Caki2 (cell line): ENCODE measurements around the gene TMED3. TPM values are rescaled to one million over a fixed set of nuclear protein-coding genes. Genes with fewer than 3 reads are reported as not detected.
"Not testable (repeated sequence)": the region's sequence is repeated elsewhere in the genome, so short reads cannot be mapped to it uniquely, and the experiment has no call there.

Experiments
- DNase-seq: peaks from one replicate; pipeline ENCODE4 v3.0.0-alpha.2; 2015; ENCODE audit warnings: low read depth
- in situ Hi-C: cut with HindIII; loops from 2 replicates; pipeline ENCODE4 v1.10.0; 2016; ENCODE audit warnings: low sequenced_read_pairs, low pct_unique_long_range_greater_than_20kb, mixed read lengths
- total RNA-seq: library from RNA; depleted of rRNA; stranded (reverse); fragments of >200 nt; shearing (Covaris generic); gene quantifications from 2 replicates; pipeline ENCODE4 v1.2.3, GENCODE V29; 2014; ENCODE audit warnings: low replicate concordance

TMED3 gene
- total RNA-seq, 1 experiment from 2014 or later, result 81.7 TPM

DNA sequence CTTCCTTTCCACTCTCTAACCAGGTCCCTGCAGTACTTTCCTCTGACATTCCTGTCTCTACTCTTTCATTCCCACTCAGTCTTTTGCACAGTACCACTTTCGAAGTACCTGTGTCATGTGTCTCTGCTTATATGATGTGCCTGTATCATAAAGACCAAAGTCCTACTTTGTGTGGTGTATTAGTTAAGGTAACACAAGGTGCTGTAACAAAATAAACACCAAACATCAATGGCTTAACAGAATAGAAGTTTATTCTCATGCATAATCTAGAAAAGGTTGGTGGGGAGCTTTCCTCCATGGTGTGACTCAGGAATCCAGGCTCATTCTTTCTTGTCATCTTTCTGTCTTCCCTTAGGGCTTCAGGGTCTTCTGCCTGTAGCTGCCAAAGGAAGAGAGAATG, 3.3 kb downstream of the TMED3 start:
- DNase-seq, result no peak
- in situ Hi-C loops, result no loop called here

- in situ Hi-C loops, result no loop called here
- no peak for DNase-seq
Measured at GRCh38 chr15:79314811-79315210, 3.9 kb downstream of the TMED3 start.

DNA sequence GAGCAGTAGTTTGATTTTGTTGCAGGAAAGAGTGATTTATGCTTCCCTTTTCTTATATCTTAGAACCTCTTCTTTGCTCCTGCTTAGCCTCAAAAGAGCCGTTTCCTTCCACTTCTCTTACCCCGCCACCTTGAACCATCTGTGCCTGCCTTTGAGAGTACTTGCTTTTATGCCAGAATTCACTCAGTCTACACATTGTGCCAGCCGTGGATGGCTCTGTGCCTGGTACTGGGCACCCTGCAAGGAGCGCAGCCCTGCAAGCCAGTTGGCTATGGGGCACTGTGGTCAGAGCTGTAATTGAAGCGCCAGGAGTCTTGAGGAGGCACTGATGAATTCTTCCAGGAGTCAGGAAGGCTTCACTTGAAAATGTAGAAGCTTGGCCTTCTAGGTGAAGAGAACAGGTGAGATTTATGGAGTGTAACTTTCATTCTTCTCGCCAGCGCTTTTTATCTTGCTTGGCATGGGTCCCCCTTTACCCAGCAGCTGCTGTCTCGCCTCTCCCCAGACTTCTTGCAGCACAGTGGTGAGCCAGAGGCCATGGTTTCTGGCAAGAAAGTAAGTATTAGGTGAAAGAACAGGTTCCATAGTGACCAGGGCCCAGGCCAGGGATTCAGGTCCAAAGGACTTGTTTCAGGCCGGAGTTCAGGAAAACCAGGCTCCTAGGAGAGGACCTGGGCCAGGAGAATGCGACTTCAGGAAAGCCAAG, 4.9 kb downstream of the TMED3 start:
- in situ Hi-C loops, result no loop called here
- DNase-seq, result no peak

- DNase-seq, result no peak
- in situ Hi-C loops, result no loop called here
Measured at GRCh38 chr15:79316864-79317263, 6.0 kb downstream of the TMED3 start.

DNA sequence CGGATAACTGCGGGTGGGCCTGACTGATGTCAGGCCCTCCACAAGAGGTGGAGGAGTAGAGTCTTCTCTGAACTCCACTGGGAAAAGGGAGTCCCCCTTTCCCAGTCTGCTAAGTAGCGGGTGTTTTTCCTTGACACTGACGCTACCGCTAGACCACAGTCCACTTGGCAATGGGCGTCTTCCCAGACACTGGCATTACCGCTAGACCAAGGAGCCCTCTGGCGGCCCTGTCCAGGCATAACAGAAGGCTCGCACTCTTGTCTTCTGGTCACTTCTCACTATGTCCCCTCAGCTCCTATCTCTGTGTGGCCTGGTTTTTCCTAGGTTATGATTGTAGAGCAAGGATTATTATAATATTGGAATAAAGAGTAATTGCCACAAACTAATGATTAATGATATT, 9.1 kb downstream of the TMED3 start:
- DNase-seq, in situ Hi-C loops: not testable (repeated sequence)

DNA sequence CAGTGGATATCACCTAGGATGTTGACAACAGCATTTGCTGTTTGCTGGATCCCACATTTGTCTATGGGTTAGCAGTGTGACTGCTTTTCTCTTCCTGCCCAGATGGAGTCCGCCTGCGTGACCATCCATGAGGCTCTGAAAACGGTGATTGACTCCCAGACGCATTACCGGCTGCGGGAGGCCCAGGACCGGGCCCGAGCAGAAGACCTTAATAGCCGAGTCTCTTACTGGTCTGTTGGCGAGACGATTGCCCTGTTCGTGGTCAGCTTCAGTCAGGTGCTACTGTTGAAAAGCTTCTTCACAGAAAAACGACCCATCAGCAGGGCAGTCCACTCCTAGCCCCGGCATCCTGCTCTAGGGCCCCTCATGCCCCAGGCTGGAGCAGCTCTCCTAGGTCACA, 11.0 kb downstream of the TMED3 start:
- DNase-seq, result no peak
- in situ Hi-C loops, result no loop called here

GRCh38 chr15:79322306-79322705, 11.4 kb downstream of the TMED3 start:
- in situ Hi-C loops, result no loop called here

GRCh38 chr15:79322945-79323344, 12.0 kb downstream of the TMED3 start:
- DNase-seq, result no peak
- in situ Hi-C loops, result no loop called here

More at GRCh38 chr15:79322306-79322705, 11.4 kb downstream of the TMED3 start:
- DNase-seq, result no peak

GRCh38 chr15:79329171-79329611, 18.3 kb downstream of the TMED3 start:
- in situ Hi-C loops, result no loop called here
- peak; percentile 12 for DNase-seq

DNA sequence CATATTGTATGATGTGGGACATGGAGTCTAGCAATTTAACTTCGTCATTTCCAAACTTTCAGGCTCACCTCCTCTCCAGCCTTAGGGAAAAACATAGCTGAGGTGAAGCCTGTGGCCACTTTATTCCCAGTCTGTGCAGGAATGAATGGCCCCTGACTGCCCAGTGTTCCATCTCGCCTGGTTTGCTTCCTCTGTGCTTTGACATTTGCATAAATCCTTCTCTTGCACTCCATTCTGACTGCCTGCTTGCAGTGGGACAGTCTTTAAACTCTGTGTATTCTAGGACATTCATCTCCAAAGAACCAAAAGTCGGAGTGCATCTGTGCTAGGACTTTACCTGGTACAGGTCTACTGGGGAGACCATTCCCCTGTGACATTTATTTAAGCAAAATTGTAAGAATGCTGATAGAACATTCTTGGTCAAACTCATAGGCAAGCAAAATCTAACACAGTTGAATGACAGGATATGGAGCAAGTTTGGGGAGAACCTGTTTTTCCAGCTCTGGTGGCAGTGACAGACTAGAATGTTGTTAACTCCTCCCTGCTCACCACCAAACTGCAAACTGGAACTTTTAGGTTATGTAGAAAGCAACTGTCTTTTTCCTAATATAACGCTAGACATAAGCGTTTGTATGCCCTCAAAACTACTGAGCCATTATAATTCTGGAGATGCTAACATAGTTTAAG, 22.1 kb downstream of the TMED3 start:
- in situ Hi-C loops, result no loop called here
- no peak for DNase-seq

- DNase-seq, result no peak
- in situ Hi-C loops, result no loop called here
Measured at GRCh38 chr15:79337591-79337990, 26.7 kb downstream of the TMED3 start.

DNA sequence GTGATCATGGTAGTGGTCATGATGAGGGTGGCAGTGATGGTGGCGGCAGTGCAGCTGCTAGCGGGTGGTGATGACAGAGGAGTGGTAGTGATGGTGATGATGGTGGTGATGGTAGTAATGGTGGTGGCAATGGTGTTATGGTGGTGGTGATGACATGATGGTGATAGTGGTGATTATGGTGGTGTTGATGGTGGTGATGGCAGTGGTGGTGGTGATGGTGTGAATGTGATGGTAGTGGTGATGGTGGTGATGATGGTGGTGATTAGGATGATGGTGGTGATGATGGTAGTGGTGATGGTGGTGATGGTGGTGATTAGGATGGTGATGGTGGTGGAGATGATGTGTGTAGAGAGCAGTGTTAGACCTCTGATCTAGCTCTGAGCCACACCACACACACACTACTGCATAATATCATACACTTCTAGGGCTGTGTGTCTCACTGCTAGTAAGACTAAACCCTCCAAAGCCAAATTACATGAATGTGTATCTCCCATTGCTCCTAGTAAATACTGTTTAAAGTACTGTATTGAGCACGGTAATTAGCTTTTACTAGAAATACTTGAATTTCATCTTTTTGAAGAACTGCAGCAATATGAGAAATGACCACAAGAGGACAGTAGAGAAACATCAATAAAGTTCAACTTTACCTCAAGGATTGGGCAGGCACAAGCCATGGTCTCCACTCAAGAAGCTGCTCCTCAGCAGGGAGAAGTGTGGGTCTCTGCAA, 28.8 kb downstream of the TMED3 start:
- peak; percentile 20 for DNase-seq
- in situ Hi-C loops, result no loop called here

DNA sequence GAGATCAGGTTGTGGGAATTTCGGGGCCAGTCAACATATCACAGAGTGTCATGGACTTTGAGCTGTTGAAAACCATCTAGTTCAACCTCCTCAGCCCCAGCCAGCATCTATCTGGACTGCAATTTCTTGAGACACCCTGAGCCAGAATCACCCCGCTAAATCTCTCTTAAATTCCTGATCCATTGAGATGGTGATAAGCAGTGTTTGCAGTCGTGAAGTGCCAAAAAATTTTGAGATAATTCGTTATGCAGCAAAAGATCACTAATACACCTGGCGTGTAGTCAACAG, 29.3 kb downstream of the TMED3 start:
- DNase-seq, result no peak
- in situ Hi-C loops, result no loop called here

DNA sequence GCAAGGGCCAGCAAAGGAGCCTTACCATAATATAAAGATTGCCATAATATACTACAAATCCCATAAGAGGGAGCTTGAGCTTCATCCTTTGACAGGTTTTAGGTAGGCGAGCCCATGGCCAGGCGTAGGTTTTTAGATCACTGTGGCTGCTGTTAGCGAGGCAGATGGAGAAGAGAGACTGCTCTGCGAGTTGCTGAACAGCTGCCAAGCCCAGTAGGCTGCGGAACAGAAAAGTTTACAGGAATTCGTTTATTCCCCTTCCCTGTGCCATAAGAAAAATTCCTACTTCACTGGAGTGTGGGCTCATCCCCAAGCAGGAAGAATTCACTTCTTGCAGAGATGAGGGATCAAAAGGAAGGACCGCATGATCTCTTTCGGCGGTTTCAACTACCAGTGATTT, 30.5 kb downstream of the TMED3 start:
- DNase-seq, result no peak
- in situ Hi-C loops, result no loop called here

- in situ Hi-C loops, result no loop called here
- no peak for DNase-seq
Measured at GRCh38 chr15:79349525-79349924, 38.6 kb downstream of the TMED3 start.

DNA sequence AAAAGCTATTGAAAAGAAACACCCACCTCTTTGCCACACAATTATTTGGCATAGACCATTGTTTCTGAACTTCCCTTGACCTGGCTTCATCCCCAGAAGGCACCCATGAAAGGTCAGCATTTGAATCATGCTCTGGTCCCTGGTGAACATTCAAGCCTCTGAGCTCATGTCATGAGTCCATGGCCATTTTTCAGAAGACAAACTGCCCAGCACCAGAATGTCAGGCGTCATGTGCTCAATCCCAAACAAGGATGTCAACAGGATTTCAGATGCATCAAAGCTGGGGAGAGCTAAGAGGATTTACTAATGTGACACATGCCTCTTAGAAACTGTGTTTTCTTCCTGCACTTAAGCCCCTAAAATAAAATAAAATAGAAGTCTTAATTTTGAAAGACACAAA, 41.3 kb downstream of the TMED3 start:
- in situ Hi-C loops, result no loop called here
- DNase-seq, result no peak

GRCh38 chr15:79357566-79357965, 46.7 kb downstream of the TMED3 start:
- in situ Hi-C loops, result no loop called here
- no peak for DNase-seq

DNA sequence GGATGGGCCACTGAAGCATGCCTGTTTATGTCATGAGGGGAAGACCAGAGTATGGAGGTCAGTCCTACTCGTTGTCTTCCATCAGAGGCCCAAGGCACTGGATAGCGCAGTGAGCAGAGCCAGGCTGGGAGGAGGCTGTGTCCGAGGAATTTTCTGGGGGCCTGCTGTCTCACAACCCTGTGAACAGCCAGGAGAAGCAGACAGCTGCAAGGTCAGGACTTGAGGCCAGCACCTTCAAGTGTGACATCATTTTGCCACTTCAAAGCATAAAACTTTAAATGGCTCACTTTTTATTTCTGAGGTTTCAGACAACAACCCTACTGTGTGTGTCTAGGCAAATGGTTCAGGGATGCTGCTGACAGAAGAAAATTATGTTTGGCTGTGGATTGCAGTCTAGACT, 47.2 kb downstream of the TMED3 start:
- in situ Hi-C loops, result no loop called here
- no peak for DNase-seq

DNA sequence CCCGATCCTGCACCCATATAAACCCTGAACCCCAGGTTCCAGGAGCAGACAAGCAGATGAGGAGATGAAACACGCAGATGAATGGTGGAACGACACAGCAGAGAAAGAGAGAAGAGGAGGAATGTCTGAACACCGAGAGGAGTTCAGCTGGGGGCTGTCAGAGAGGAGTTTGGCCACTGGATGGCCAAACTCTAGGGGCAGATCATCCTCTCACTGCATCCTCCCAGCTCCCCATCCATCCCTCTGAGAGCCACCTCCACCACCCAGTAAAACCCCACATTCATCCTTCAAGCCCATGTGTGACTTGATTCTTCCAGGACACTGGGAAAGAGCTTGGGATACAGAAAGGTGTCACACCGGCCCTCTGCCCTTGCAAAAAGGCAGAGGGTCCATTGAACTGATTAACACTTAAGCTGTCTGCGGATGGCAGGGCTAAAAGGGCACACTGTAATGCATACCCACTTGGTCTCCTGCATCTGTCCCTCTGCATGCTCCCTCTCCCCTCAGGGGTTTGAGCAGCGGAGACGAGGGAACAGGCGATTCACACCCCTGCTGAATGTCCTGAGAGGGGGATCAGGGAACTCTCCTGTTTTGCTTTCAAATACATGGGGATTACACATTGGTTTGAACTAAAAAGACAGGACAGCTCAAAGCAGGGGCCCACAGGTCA, 53.8 kb downstream of the TMED3 start:
- no peak for DNase-seq
- in situ Hi-C loops, result no loop called here
